WTC11 (cell line): ENCODE data around the gene ADARB2. TPM values are rescaled to one million over a fixed set of nuclear protein-coding genes. Genes with fewer than 3 reads are reported as not detected.
"Not testable (repeated sequence)": the region's sequence is repeated elsewhere in the genome, so short reads cannot be mapped to it uniquely, and the experiment has no call there.

Source experiments
- ATAC-seq: fragments of 200-7000 bp; cut with Tn5 transposase; 2 replicates; pipeline ENCODE4 v1.10.0; 2021; ENCODE audit warnings: mild to moderate bottlenecking, moderate library complexity
- CTCF ChIA-PET: fragments of 300-600 bp; sonication (Branson Sonifier 250); formaldehyde crosslinking; loops from one replicate; lab custom pipeline; 2021; ENCODE audit warnings: antibody characterized with exemption; lab: Charles Lee
- POLR2A ChIA-PET: fragments of 350-600 bp; sonication (Branson Sonifier 250); formaldehyde crosslinking; loops from one replicate; lab custom pipeline; 2021; ENCODE audit warnings: antibody characterized with exemption; lab: Charles Lee
- DNase-seq: peaks from one replicate; pipeline ENCODE4 v3.0.0; 2021; ENCODE audit warnings: low spot score
- H3K27ac Mint-ChIP-seq: 2 replicates; pipeline ENCODE4 v1.8.0; 2021; ENCODE audit warnings: mixed read lengths
- H3K27me3 Mint-ChIP-seq: 2 replicates; pipeline ENCODE4 v1.8.0; 2021; ENCODE audit warnings: low read depth, mild to moderate bottlenecking, moderate library complexity, mixed read lengths
- H3K36me3 Mint-ChIP-seq: 2 replicates; pipeline ENCODE4 v1.8.0; 2021; ENCODE audit warnings: mixed read lengths
- H3K4me1 Mint-ChIP-seq: 2 replicates; pipeline ENCODE4 v1.8.0; 2022; ENCODE audit warnings: mixed read lengths
- H3K4me3 Mint-ChIP-seq: 2 replicates; pipeline ENCODE4 v1.8.0; 2021; ENCODE audit warnings: mild to moderate bottlenecking, moderate library complexity, mixed read lengths
- H3K9me3 Mint-ChIP-seq: 2 replicates; pipeline ENCODE4 v1.8.0; 2021; ENCODE audit warnings: mixed read lengths
- AFF4 ChIP-seq: sonication (generic); formaldehyde crosslinking; IDR thresholded peaks from 2 replicates; pipeline ENCODE4 v1.8.1; 2023; ENCODE audit warnings: mild to moderate bottlenecking, missing genetic modification reagents, borderline replicate concordance
- ATF3 ChIP-seq: sonication (generic); formaldehyde crosslinking; conservative IDR thresholded peaks from 2 replicates; pipeline ENCODE4 v1.8.1; 2022; ENCODE audit warnings: mild to moderate bottlenecking, missing genetic modification reagents
- CBFB ChIP-seq: sonication (generic); formaldehyde crosslinking; IDR thresholded peaks from 2 replicates; pipeline ENCODE4 v1.8.1; 2022; ENCODE audit warnings: mild to moderate bottlenecking, low read depth, missing genetic modification reagents
- CDX4 ChIP-seq: fragments of 250-450 bp; sonication (Bioruptor Pico); IDR thresholded peaks from 2 replicates; pipeline ENCODE4 v1.9.0; 2021; ENCODE audit warnings: moderate library complexity, mild to moderate bottlenecking, inconsistent platforms, borderline replicate concordance
- E2F5 ChIP-seq: sonication (generic); formaldehyde crosslinking; IDR thresholded peaks from 2 replicates; pipeline ENCODE4 v1.8.1; 2022; ENCODE audit warnings: mild to moderate bottlenecking, moderate library complexity, missing genetic modification reagents
- ELF4 ChIP-seq: sonication (generic); formaldehyde crosslinking; IDR thresholded peaks from 2 replicates; pipeline ENCODE4 v1.8.1; 2022; ENCODE audit warnings: low read depth, mild to moderate bottlenecking, moderate library complexity, missing genetic modification reagents
- FOXJ3 ChIP-seq: sonication (generic); formaldehyde crosslinking; IDR thresholded peaks from 2 replicates; pipeline ENCODE4 v1.9.0; 2021; ENCODE audit warnings: missing genetic modification reagents, mild to moderate bottlenecking, borderline replicate concordance
- FOXP1 ChIP-seq: sonication (generic); formaldehyde crosslinking; IDR thresholded peaks from 2 replicates; pipeline ENCODE4 v1.8.0; 2022; ENCODE audit warnings: missing genetic modification reagents, mild to moderate bottlenecking, moderate library complexity, borderline replicate concordance
- GRHL2 ChIP-seq: fragments of 250-450 bp; sonication (Bioruptor Pico); IDR thresholded peaks from 2 replicates; pipeline ENCODE4 v1.8.0; 2022; ENCODE audit warnings: mild to moderate bottlenecking, moderate library complexity; ENCODE audit not compliant: insufficient replicate concordance, severe bottlenecking
- HMGA2 ChIP-seq: fragments of 250-450 bp; sonication (Bioruptor Pico); IDR thresholded peaks from 2 replicates; pipeline ENCODE4 v1.4.0; 2021; ENCODE audit warnings: mild to moderate bottlenecking, moderate library complexity
- HMGXB4 ChIP-seq: sonication (generic); formaldehyde crosslinking; IDR thresholded peaks from 2 replicates; pipeline ENCODE4 v1.8.1; 2023; ENCODE audit warnings: mild to moderate bottlenecking, moderate library complexity, missing genetic modification reagents
- KAT7 ChIP-seq: sonication (generic); formaldehyde crosslinking; IDR thresholded peaks from 2 replicates; pipeline ENCODE4 v1.8.1; 2023; ENCODE audit warnings: missing genetic modification reagents, mild to moderate bottlenecking, borderline replicate concordance
- MYBL2 ChIP-seq: sonication (generic); formaldehyde crosslinking; IDR thresholded peaks from 2 replicates; pipeline ENCODE4 v1.8.1; 2023; ENCODE audit warnings: mild to moderate bottlenecking, moderate library complexity, missing genetic modification reagents
- NFATC4 ChIP-seq: fragments of 250-450 bp; sonication (Bioruptor Pico); IDR thresholded peaks from 2 replicates; pipeline ENCODE4 v1.9.0; 2021; ENCODE audit warnings: mild to moderate bottlenecking
- NFYB ChIP-seq: sonication (generic); formaldehyde crosslinking; conservative IDR thresholded peaks from 2 replicates; pipeline ENCODE4 v1.8.0; 2022; ENCODE audit warnings: low read depth, missing genetic modification reagents
- NR3C1 ChIP-seq: sonication (generic); formaldehyde crosslinking; conservative IDR thresholded peaks from 2 replicates; pipeline ENCODE4 v1.8.1; 2023; ENCODE audit warnings: low read depth, mild to moderate bottlenecking, missing genetic modification reagents
- TEAD4 ChIP-seq: sonication (generic); formaldehyde crosslinking; IDR thresholded peaks from 2 replicates; pipeline ENCODE4 v1.8.0; 2022; ENCODE audit warnings: mild to moderate bottlenecking, missing genetic modification reagents
- USF1 ChIP-seq: sonication (generic); formaldehyde crosslinking; IDR thresholded peaks from 2 replicates; pipeline ENCODE4 v1.8.0; 2022; ENCODE audit warnings: mild to moderate bottlenecking, missing genetic modification reagents
- ZBTB21 ChIP-seq: sonication (generic); formaldehyde crosslinking; IDR thresholded peaks from 2 replicates; pipeline ENCODE4 v1.8.1; 2023; ENCODE audit warnings: mild to moderate bottlenecking, missing genetic modification reagents, borderline replicate concordance
- ZNF138 ChIP-seq: sonication (generic); formaldehyde crosslinking; conservative IDR thresholded peaks from 2 replicates; pipeline ENCODE4 v1.8.1; 2022; ENCODE audit warnings: mild to moderate bottlenecking, moderate library complexity, missing genetic modification reagents
- total RNA-seq: library from RNA; stranded (reverse); gene quantifications from 3 replicates; pipeline ENCODE4 v1.2.3, GENCODE V29; 2021

ADARB2 gene
- total RNA-seq, 1 experiment from 2014 or later = 3.7 TPM

GRCh38 chr10:1327759-1328158 lies 409.6 kb downstream of the ADARB2 start:
- Mint-ChIP-seq H3K27ac (no peak overlapping the region), H3K4me3 (no peak overlapping the region), H3K27me3 (peaks cover 7% of the 10 kb centered on the region), H3K9me3 (peaks cover 17% of the 10 kb centered on the region), H3K4me1 (peaks cover 13% of the 10 kb centered on the region), H3K36me3 (peaks cover 16% of the 10 kb centered on the region)
- POLR2A ChIA-PET = no interaction called here
- no peak for TF ChIP-seq ATF3 (CRISPR knock-in tag)
- peak; percentile 20; the same call in 1 of the 2 replicates for TF ChIP-seq FOXP1 (CRISPR knock-in tag)
- DNase-seq = no peak
- CTCF ChIA-PET = no interaction called here
- ATAC-seq = no peak

GRCh38 chr10:1326514-1326913 lies 410.8 kb downstream of the ADARB2 start:
- H3K4me3 Mint-ChIP-seq, H3K27me3 Mint-ChIP-seq, POLR2A ChIA-PET, DNase-seq: not testable (repeated sequence)
- Mint-ChIP-seq H3K27ac (peak overlapping the region; percentile 33), H3K9me3 (peaks cover 17% of the 10 kb centered on the region), H3K36me3 (peaks cover 16% of the 10 kb centered on the region), H3K4me1 (peaks cover 13% of the 10 kb centered on the region)
- CTCF ChIA-PET = interaction anchor here (0.6 to 2.4 kb wide), 6 partner anchors 10 to 1855 kb away, joined by 3 to 12 read pairs (median 4); no protein-coding TSS in a partner anchor
- peak; percentile 76 for ATAC-seq

- ATAC-seq (no peak), DNase-seq (no peak)
- Mint-ChIP-seq H3K27me3 (peaks cover 7% of the 10 kb centered on the region), H3K27ac (no peak overlapping the region), H3K4me1 (peaks cover 15% of the 10 kb centered on the region), H3K4me3 (no peak overlapping the region), H3K9me3 (peaks cover 17% of the 10 kb centered on the region), H3K36me3 (peaks cover 16% of the 10 kb centered on the region)
- CTCF ChIA-PET = interaction anchor here (1.2 to 2.4 kb wide), 4 partner anchors 27 to 215 kb away, joined by 3 to 12 read pairs (median 6); no protein-coding TSS in a partner anchor
- TF ChIP-seq CDX4 (CRISPR knock-in tag) = no peak
- TF ChIP-seq NFYB (CRISPR knock-in tag) = no peak
- TF ChIP-seq GRHL2 (CRISPR knock-in tag) = no peak
- no peak for TF ChIP-seq ELF4
- no peak for TF ChIP-seq HMGA2 (CRISPR knock-in tag)
- TF ChIP-seq AFF4 (CRISPR knock-in tag) = no peak
- POLR2A ChIA-PET = no interaction called here
Measured at GRCh38 chr10:1324903-1325302, 412.4 kb downstream of the ADARB2 start.

GRCh38 chr10:1323951-1324350 lies 413.4 kb downstream of the ADARB2 start:
- no peak overlapping the region for H3K27ac Mint-ChIP-seq
- peaks cover 7% of the 10 kb centered on the region for H3K27me3 Mint-ChIP-seq
- ATAC-seq = no peak
- no peak for DNase-seq
- peaks cover 16% of the 10 kb centered on the region for H3K4me1 Mint-ChIP-seq
- TF ChIP-seq ZNF138 (CRISPR knock-in tag) (no peak), NFATC4 (CRISPR knock-in tag) (no peak), ZBTB21 (no peak), FOXJ3 (CRISPR knock-in tag) (no peak), GRHL2 (CRISPR knock-in tag) (no peak), MYBL2 (CRISPR knock-in tag) (no peak), NR3C1 (no peak), HMGXB4 (no peak), CBFB (CRISPR knock-in tag) (no peak), NFYB (CRISPR knock-in tag) (no peak), E2F5 (no peak), KAT7 (CRISPR knock-in tag) (no peak), USF1 (CRISPR knock-in tag) (no peak), TEAD4 (CRISPR knock-in tag) (no peak)
- TF ChIP-seq, all 79 proteins: peak for 0
- Mint-ChIP-seq H3K9me3 (peaks cover 17% of the 10 kb centered on the region), H3K4me3 (no peak overlapping the region), H3K36me3 (peaks cover 16% of the 10 kb centered on the region)
- ChIA-PET POLR2A (no interaction called here), CTCF (no interaction called here)
